B cell (primary cell): ENCODE results near the gene LILRA6.
"Not testable (repeated sequence)": the region's sequence is repeated elsewhere in the genome, so short reads cannot be mapped to it uniquely, and the experiment has no call there.

Experiments used
- EZH2 ChIP-seq: IDR thresholded peaks from 2 replicates; pipeline ENCODE4 v1.6.1; 2012; ENCODE audit warnings: borderline replicate concordance, low read depth, mild to moderate bottlenecking, moderate library complexity, low read length; ENCODE audit not compliant: insufficient read depth, poor library complexity, severe bottlenecking
- TF ChIP-seq, protein P1 (sequence below): fragments of 200-600 bp; IDR thresholded peaks from one replicate; pipeline ENCODE4 v1.8.0; 2022; ENCODE audit warnings: antibody characterized with exemption, mild to moderate bottlenecking

DNA sequence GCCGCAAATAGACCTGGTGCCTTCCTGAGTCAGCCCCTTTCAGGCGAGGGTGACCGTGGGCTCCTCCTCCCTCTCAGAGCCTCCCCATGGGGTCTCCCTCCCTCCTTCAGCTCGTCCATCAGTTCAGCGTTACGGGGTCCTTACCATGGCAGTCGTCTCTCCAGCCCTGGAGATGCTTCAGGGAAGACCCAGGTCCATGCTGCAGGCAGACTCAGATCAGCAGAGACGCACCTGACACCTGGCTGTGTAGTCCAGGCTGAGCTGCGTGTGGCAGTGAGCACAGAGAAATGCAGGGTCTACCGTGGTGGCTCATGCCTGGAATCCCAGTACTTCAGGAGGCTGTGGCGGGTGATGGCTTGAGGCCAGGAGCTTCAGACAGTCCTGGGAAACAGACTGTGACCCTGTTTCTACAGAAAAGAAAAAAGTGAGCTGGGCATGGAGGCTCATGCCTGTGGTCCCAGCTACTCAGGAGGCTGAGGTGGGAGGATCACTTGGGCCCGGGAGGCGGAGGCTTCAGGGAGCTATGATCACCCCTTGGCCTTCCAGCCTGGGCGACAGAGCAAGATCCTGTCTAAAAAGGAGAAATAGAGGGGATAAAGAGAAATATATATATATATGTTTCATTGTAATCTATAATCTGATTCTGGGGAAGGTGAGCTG is 19.2 kb downstream of the LILRA6 start:
- TF ChIP-seq, protein P1, sequence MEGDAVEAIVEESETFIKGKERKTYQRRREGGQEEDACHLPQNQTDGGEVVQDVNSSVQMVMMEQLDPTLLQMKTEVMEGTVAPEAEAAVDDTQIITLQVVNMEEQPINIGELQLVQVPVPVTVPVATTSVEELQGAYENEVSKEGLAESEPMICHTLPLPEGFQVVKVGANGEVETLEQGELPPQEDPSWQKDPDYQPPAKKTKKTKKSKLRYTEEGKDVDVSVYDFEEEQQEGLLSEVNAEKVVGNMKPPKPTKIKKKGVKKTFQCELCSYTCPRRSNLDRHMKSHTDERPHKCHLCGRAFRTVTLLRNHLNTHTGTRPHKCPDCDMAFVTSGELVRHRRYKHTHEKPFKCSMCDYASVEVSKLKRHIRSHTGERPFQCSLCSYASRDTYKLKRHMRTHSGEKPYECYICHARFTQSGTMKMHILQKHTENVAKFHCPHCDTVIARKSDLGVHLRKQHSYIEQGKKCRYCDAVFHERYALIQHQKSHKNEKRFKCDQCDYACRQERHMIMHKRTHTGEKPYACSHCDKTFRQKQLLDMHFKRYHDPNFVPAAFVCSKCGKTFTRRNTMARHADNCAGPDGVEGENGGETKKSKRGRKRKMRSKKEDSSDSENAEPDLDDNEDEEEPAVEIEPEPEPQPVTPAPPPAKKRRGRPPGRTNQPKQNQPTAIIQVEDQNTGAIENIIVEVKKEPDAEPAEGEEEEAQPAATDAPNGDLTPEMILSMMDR, result not testable (repeated sequence)
- not testable (repeated sequence) for TF ChIP-seq EZH2
